Ovary (tissue), 9 donors: ENCODE measurements around the gene HPCAL4. TPM values are rescaled to one million over a fixed set of nuclear protein-coding genes. Genes with fewer than 3 reads are reported as not detected.

Experiments
- DNase-seq, 5 donors: peaks; one replicate each; pipeline ENCODE4 v3.0.0-alpha.2; 2019 to 2020
- H3K27ac ChIP-seq, 2 donors: fragments of 200-600 bp; one replicate each; pipeline versions ENCODE4 v1.5.1 to v1.8.0; 2019 to 2022
- H3K27me3 ChIP-seq: fragments of 200-600 bp; one replicate; pipeline ENCODE4 v1.8.0; 2022
- H3K36me3 ChIP-seq: fragments of 200-600 bp; sonication (generic); one replicate; pipeline ENCODE4 v1.5.1; 2019
- H3K4me1 ChIP-seq: one replicate; pipeline ENCODE4 v1.8.1; 2013; ENCODE audit warnings: mild to moderate bottlenecking, moderate library complexity; ENCODE audit not compliant: insufficient read depth
- H3K4me3 ChIP-seq: fragments of 200-600 bp; sonication (generic); one replicate; pipeline ENCODE4 v1.5.1; 2017
- H3K9me3 ChIP-seq, 2 donors: fragments of 200-600 bp in 1 of 2; sonication (generic) in 1 of 2; one replicate each; pipeline versions ENCODE4 v1.5.1 to v1.8.1; 2013 to 2019; ENCODE audit warnings: mild to moderate bottlenecking in 1 of 2, moderate library complexity in 1 of 2
- EP300 ChIP-seq: sonication (generic); formaldehyde crosslinking; IDR thresholded peaks from one replicate; pipeline ENCODE4 v1.6.1; 2017; ENCODE audit warnings: antibody characterized with exemption
- POLR2A ChIP-seq: fragments of 450-650 bp; IDR thresholded peaks from one replicate; pipeline ENCODE4 v1.6.1; 2017; ENCODE audit warnings: antibody characterized with exemption, mild to moderate bottlenecking, moderate library complexity
- WGBS, 3 donors: extraction: QIAGEN DNeasy Blood & Tissue Kit in 1 of 3; methylation state at CpG; one replicate each; pipeline versions ENCODE4 v1.1.5 to v1.1.7; 2013 to 2017; 5-methylcytosine and 5-hydroxymethylcytosine counted together
- intact Hi-C, 4 donors: fragments of 100-400 bp; cut with DNase I; formaldehyde crosslinking; loops; one replicate each; pipeline versions ENCODE4 v1.11.0 to v1.15.1; 2022 to 2023
- polyA plus RNA-seq, 2 donors: library from polyadenylated mRNA; stranded (reverse); fragments of 200-250 nt in 1 of 2; fragments of 350-450 nt in 1 of 2; fragmentation: Illumina TruSeq in 1 of 2; extraction: RNeasy Lipid Tissue Mini Kit (QIAGEN cat#74804) in 1 of 2; gene quantifications; one replicate each; pipeline ENCODE4 v1.2.3, GENCODE V29; 2013 to 2014
- total RNA-seq, 7 donors: library from RNA; depleted of rRNA in 2 of 7; stranded (reverse); fragments of >200 nt in 2 of 7; fragmentation: NEBNext Ultra II Directional in 3 of 7; extraction: Animal tissue kit (Norgen Biotek cat#: 25700) in 3 of 7; gene quantifications; one replicate each; pipeline versions ENCODE4 v1.1.0 to v1.2.4, GENCODE V29; 2016 to 2023
- TF ChIP-seq, protein P1 (sequence below), 3 donors: fragments of 450-650 bp in 2 of 3; fragments of 200-600 bp in 1 of 3; IDR thresholded peaks; one replicate each; pipeline versions ENCODE4 v1.5.1 to v1.8.0; 2016 to 2022; ENCODE audit warnings: antibody characterized with exemption in 3 of 3, mild to moderate bottlenecking in 1 of 3
- donor health status: DM: no; HTN: no; CAD: no; lungs with moderate emphysema.
- donor health status: DM: no; HTN: no; CAD: no.
- donor health status: Bipolar disorder and iron deficiency.
- donor health status: DM: yes; HTN: yes; CAD: no.
- donor health status: DM: no; HTN: no; CAD: no.
- donor health status: DM: yes; HTN: yes; CAD: no.

HPCAL4 gene
- total and polyA plus RNA-seq, 9 donors: 0.88 to 11.1 (median 3.1) TPM

DNA sequence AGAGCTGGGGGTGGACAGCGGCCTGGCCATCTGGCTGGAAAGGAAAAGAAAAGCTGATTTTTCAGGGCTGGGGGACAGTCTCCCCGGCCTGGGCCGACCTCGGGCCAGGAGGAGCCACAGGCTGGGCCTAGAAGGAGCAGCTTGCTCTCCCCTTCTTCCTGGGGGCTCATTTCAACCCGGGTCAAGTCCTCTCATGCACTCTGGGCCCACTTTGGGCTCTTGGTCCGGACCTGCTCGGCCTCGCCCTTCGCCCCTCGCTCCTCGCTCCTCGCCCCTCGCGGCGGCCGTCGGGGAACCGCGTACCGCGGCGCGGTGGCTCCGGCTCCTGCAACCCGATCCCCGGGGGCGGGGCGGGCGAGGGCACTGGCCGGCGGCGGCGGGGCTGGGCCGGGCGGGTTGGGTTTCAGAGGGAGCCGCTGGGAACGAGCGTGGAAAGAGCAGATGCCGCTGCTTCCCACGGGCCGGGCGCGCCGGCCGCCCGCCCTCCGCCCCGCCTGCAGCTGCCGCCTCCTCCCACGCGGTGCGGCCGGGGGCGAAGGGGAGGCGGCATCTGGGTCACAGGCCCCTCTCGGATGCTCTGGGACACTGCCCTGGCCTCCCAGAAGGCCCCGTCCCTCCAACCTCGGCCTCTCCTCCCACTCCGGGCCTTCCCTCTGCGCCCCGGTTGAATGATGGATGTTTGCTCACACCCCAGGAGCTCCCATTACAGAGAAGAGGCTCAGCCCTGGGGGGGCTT, 58.4 kb downstream of the HPCAL4 start:
- Histone ChIP-seq H3K4me3 (peak overlapping the region; percentile 22), H3K27ac (no peak overlapping the region), H3K36me3 (no peaks in the 10 kb centered on the region), H3K4me1 (no peaks in the 10 kb centered on the region), H3K27me3 (no peaks in the 10 kb centered on the region), H3K9me3 (no peaks in the 10 kb centered on the region)
- intact Hi-C loops: no loop called here
- DNase-seq: peak; percentile 72 to 89 (median 76)
- 3 to 24% (median 6%) methylated on average over 6 to 61 of the region's 61 CpGs for WGBS, 3 donors
- TF ChIP-seq, protein P1, sequence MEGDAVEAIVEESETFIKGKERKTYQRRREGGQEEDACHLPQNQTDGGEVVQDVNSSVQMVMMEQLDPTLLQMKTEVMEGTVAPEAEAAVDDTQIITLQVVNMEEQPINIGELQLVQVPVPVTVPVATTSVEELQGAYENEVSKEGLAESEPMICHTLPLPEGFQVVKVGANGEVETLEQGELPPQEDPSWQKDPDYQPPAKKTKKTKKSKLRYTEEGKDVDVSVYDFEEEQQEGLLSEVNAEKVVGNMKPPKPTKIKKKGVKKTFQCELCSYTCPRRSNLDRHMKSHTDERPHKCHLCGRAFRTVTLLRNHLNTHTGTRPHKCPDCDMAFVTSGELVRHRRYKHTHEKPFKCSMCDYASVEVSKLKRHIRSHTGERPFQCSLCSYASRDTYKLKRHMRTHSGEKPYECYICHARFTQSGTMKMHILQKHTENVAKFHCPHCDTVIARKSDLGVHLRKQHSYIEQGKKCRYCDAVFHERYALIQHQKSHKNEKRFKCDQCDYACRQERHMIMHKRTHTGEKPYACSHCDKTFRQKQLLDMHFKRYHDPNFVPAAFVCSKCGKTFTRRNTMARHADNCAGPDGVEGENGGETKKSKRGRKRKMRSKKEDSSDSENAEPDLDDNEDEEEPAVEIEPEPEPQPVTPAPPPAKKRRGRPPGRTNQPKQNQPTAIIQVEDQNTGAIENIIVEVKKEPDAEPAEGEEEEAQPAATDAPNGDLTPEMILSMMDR (IDR thresholded peaks at IDR 0.05): no peak
- TF ChIP-seq POLR2A (no peak), EP300 (no peak)

- 56 to 65% (median 59%) methylated on average over 5 of the region's 5 CpGs for WGBS, 3 donors
- no peak for DNase-seq
- peak overlapping the region; percentile 22 for H3K4me3 ChIP-seq
- no peak overlapping the region for H3K27ac ChIP-seq
- TF ChIP-seq POLR2A (no peak), EP300 (no peak)
- TF ChIP-seq, protein P1 (IDR thresholded peaks at IDR 0.05): no peak
- H3K36me3 ChIP-seq: no peaks in the 10 kb centered on the region
- no peaks in the 10 kb centered on the region for H3K9me3 ChIP-seq
- no peaks in the 10 kb centered on the region for H3K4me1 ChIP-seq
- no peaks in the 10 kb centered on the region for H3K27me3 ChIP-seq
- intact Hi-C loops: no loop called here
These were observed 58.9 kb downstream of the HPCAL4 start for GRCh38 chr1:39632323-39632681.

GRCh38 chr1:39631361-39632322, 59.6 kb downstream of the HPCAL4 start:
- Histone ChIP-seq H3K4me1 (no peaks in the 10 kb centered on the region), H3K9me3 (no peaks in the 10 kb centered on the region), H3K27ac (no peak overlapping the region), H3K27me3 (no peaks in the 10 kb centered on the region), H3K36me3 (no peaks in the 10 kb centered on the region), H3K4me3 (no peak overlapping the region)
- no peak for DNase-seq
- TF ChIP-seq, protein P1 (IDR thresholded peaks at IDR 0.05): no peak
- TF ChIP-seq EP300: no peak
- TF ChIP-seq POLR2A: no peak
- 73 to 81% (median 74%) methylated on average over 16 of the region's 16 CpGs for WGBS, 3 donors
- intact Hi-C loops: no loop called here

GRCh38 chr1:39628807-39629350, 62.4 kb downstream of the HPCAL4 start:
- Histone ChIP-seq H3K36me3 (no peaks in the 10 kb centered on the region), H3K27me3 (no peaks in the 10 kb centered on the region), H3K9me3 (no peaks in the 10 kb centered on the region), H3K27ac (no peak overlapping the region), H3K4me3 (no peak overlapping the region), H3K4me1 (peaks cover 6% of the 10 kb centered on the region)
- no peak for DNase-seq
- intact Hi-C loops: no loop called here
- no peak for TF ChIP-seq POLR2A
- no peak for TF ChIP-seq EP300
- TF ChIP-seq, protein P1 (IDR thresholded peaks at IDR 0.05): no peak
- WGBS, 3 donors: 96 to 97% (median 96%) methylated on average over 11 of the region's 11 CpGs
